ENCODE measurements around the gene GJB2.

Gene GJB2

GRCh38 chr13:20192836-20193161, at the start of gene GJB2:
Gene GJB2, minus strand, starts transcription at chr13:20192938. Its CDS starts 3,357 bp downstream, at chr13:20189581.
- DNase-seq: peak in 1 of 2 donors; percentile 31

GRCh38 chr13:20241593-20241992, 48.9 kb upstream of the GJB2 start:
- no peak for DNase-seq

- no peak for DNase-seq
These were observed 47.0 kb upstream of the GJB2 start for GRCh38 chr13:20239748-20240147.

- no peak for DNase-seq
These were observed 40.0 kb upstream of the GJB2 start for GRCh38 chr13:20232556-20233277.

GRCh38 chr13:20231839-20232555, 39.3 kb upstream of the GJB2 start, which contains the start of gene GJB6:
Gene GJB6, minus strand, starts transcription at chr13:20232319. Its CDS starts 8,839 bp downstream, at chr13:20223480.
- DNase-seq: peak; percentile 35 to 54

GRCh38 chr13:20230913-20231838, 38.4 kb upstream of the GJB2 start:
- peak in 1 of 2 donors; percentile 21 for DNase-seq

- DNase-seq: no peak
These were observed 35.0 kb upstream of the GJB2 start for GRCh38 chr13:20227730-20228129.

- DNase-seq: no peak
These were observed 34.5 kb upstream of the GJB2 start for GRCh38 chr13:20227288-20227687.

- no peak for DNase-seq
These were observed 29.8 kb upstream of the GJB2 start for GRCh38 chr13:20222553-20222952.

GRCh38 chr13:20221772-20222171, 29.0 kb upstream of the GJB2 start:
- DNase-seq: no peak

- DNase-seq: no peak
These were observed 26.8 kb upstream of the GJB2 start for GRCh38 chr13:20219577-20219976.

- no peak for DNase-seq
These were observed 24.4 kb upstream of the GJB2 start for GRCh38 chr13:20217168-20217567.

GRCh38 chr13:20209948-20210347, 17.2 kb upstream of the GJB2 start:
- no peak for DNase-seq

GRCh38 chr13:20206698-20207235, 14.0 kb upstream of the GJB2 start:
- no peak for DNase-seq

- DNase-seq: no peak
These were observed 13.4 kb upstream of the GJB2 start for GRCh38 chr13:20206065-20206697.

GRCh38 chr13:20198781-20199180, 6.0 kb upstream of the GJB2 start:
- no peak for DNase-seq

GRCh38 chr13:20197361-20197834, 4.7 kb upstream of the GJB2 start:
- DNase-seq: no peak

GRCh38 chr13:20195801-20196200, 3.1 kb upstream of the GJB2 start:
- no peak for DNase-seq

- peak in 1 of 2 donors; percentile 38 for DNase-seq
These were observed 1.3 kb upstream of the GJB2 start for GRCh38 chr13:20193907-20194631.

GRCh38 chr13:20193162-20193906, 596 bp upstream of the GJB2 start:
- no peak for DNase-seq
